K562 (cell line): ENCODE results near the gene NLRC3. TPM values are rescaled to one million over a fixed set of nuclear protein-coding genes. Genes with fewer than 3 reads are reported as not detected.
A peak's percentile ranks its signal among the peaks of the same experiment; 100 is the strongest.

Experiments used
- ATAC-seq: fragments of 200-7000 bp; cut with Tn5 transposase; 3 replicates; pipeline ENCODE4 v1.9.1; 2020; ENCODE audit warnings: moderate library complexity
- BruUV-seq: library from RNA; stranded (reverse); fragments of 400-500 nt; replicated peaks from 2 replicates; lab custom pipeline; 2021; lab: Mats Ljungman, UMichigan
- CTCF ChIA-PET: fragments of 300-600 bp; formaldehyde crosslinking; extraction: SDS; loops from one replicate; lab custom pipeline; 2021; ENCODE audit warnings: low intra/inter-chr PET ratio; lab: Yijun Ruan, JAX
- POLR2A ChIA-PET: fragments of 300-600, 350-650 bp; sonication (Branson Sonifier 250); formaldehyde crosslinking; extraction: SDS; loops from one replicate; lab custom pipeline; 2021; ENCODE audit warnings: antibody characterized with exemption, inconsistent platforms; lab: Yijun Ruan, JAX
- DNase-seq, 4 experiments: peaks; one replicate each; pipeline versions ENCODE4 v3.0.0 to v3.0.0-alpha.2; 2011 to 2018; ENCODE audit warnings: low spot score in 3 of 4, mixed read lengths in 3 of 4; ENCODE audit errors: extremely low read depth in 1 of 4
- FAIRE-seq: peaks from 2 replicates; lab custom pipeline; 2011; peaks lifted over from hg19 to GRCh38; lab: Jason Lieb, UNC
- H2AFZ ChIP-seq: 2 replicates; pipeline ENCODE4 v1.6.0; 2011; ENCODE audit warnings: low read depth, low read length, control low read depth, inconsistent platforms
- H3K27ac ChIP-seq: fragments of 200-600 bp; 3 replicates; pipeline ENCODE4 v1.8.0; 2011; ENCODE audit warnings: low read depth, mild to moderate bottlenecking, control low read depth, inconsistent platforms, low read length, moderate library complexity, mixed read lengths; ENCODE audit errors: extremely low read depth
- H3K27me3 ChIP-seq, 2 experiments: fragments of 300-600 bp in 1 of 2; 2 replicates in 1 of 2; 3 replicates in 1 of 2; pipeline versions ENCODE4 v1.6.0 to v1.8.0; 2011; ENCODE audit warnings: inconsistent platforms in 2 of 2, low read length in 2 of 2, mild to moderate bottlenecking in 1 of 2, mixed read lengths in 1 of 2, moderate library complexity in 1 of 2; ENCODE audit not compliant: control insufficient read depth in 2 of 2, insufficient read depth in 2 of 2
- H3K36me3 ChIP-seq: fragments of 300-600 bp; 3 replicates; pipeline ENCODE4 v1.8.0; 2011; ENCODE audit warnings: mild to moderate bottlenecking, low read length, inconsistent platforms; ENCODE audit not compliant: control insufficient read depth, insufficient read depth
- H3K4me1 ChIP-seq, 2 experiments: fragments of 200-600 bp in 1 of 2; replicated peaks in 1 of 2; 2 replicates in 1 of 2; 3 replicates in 1 of 2; pipeline versions ENCODE4 v1.5.1 to v1.8.0; 2011; ENCODE audit warnings: inconsistent platforms in 2 of 2, low read length in 2 of 2, mild to moderate bottlenecking in 1 of 2, mixed read lengths in 1 of 2, moderate library complexity in 1 of 2; ENCODE audit not compliant: control insufficient read depth in 2 of 2, insufficient read depth in 2 of 2
- H3K4me2 ChIP-seq: 2 replicates; pipeline ENCODE4 v1.6.1; 2011; ENCODE audit warnings: low read length, control low read depth, inconsistent platforms, mixed read lengths; ENCODE audit not compliant: insufficient read depth
- H3K4me3 ChIP-seq: fragments of 200-600 bp; sonication (generic), shearing (Covaris generic); 2 replicates; pipeline ENCODE4 v1.5.1; 2016; ENCODE audit warnings: control low read depth, inconsistent platforms
- H3K79me2 ChIP-seq: fragments of 200-600 bp; 3 replicates; pipeline ENCODE4 v1.8.0; 2011; ENCODE audit warnings: low read length, inconsistent platforms; ENCODE audit not compliant: control insufficient read depth, insufficient read depth
- H3K9ac ChIP-seq, 2 experiments: 2 replicates each; pipeline versions ENCODE4 v1.6.0 to v1.6.1; 2011; ENCODE audit warnings: low read depth in 2 of 2, low read length in 2 of 2, control low read depth in 1 of 2, inconsistent platforms in 1 of 2, mild to moderate bottlenecking in 1 of 2, mixed read lengths in 1 of 2; ENCODE audit not compliant: insufficient read depth in 1 of 2
- H3K9me1 ChIP-seq: one replicate; pipeline ENCODE4 v1.6.0; 2011; ENCODE audit warnings: inconsistent platforms, mild to moderate bottlenecking, low read length, moderate library complexity; ENCODE audit not compliant: control insufficient read depth, insufficient read depth
- H3K9me3 ChIP-seq: replicated peaks from 2 replicates; pipeline ENCODE4 v1.5.1; 2011; ENCODE audit warnings: low read depth, low read length, inconsistent platforms; ENCODE audit not compliant: control insufficient read depth, insufficient read depth
- H4K20me1 ChIP-seq: replicated peaks from 2 replicates; pipeline ENCODE4 v1.6.1; 2011; ENCODE audit warnings: low read length, inconsistent platforms, mixed read lengths; ENCODE audit not compliant: control insufficient read depth, insufficient read depth
- ATF6 ChIP-seq: sonication (generic); formaldehyde crosslinking; IDR thresholded peaks from 2 replicates; pipeline ENCODE4 v1.4.0; 2020; ENCODE audit warnings: mild to moderate bottlenecking, missing genetic modification reagents
- CGGBP1 ChIP-seq: fragments of 250-450 bp; sonication (Bioruptor Pico); IDR thresholded peaks from 2 replicates; pipeline ENCODE4 v1.9.0; 2021; ENCODE audit warnings: mild to moderate bottlenecking
- HEY1 ChIP-seq: fragments of 250-450 bp; sonication (Bioruptor Pico); IDR thresholded peaks from 2 replicates; pipeline ENCODE4 v1.5.0; 2020; ENCODE audit warnings: mild to moderate bottlenecking, moderate library complexity, borderline replicate concordance
- HSF4 ChIP-seq: fragments of 250-450 bp; sonication (Bioruptor Pico); IDR thresholded peaks from 2 replicates; pipeline ENCODE4 v2.1.2; 2022; ENCODE audit warnings: mild to moderate bottlenecking, moderate library complexity, borderline replicate concordance
- TBP ChIP-seq: optimal IDR thresholded peaks from 2 replicates; pipeline ENCODE3; 2011; ENCODE audit warnings: low read depth, low read length, improper control_type of control experiment
- ZBTB49 ChIP-seq: sonication (generic); formaldehyde crosslinking; IDR thresholded peaks from 2 replicates; pipeline ENCODE4 v1.8.0; 2022; ENCODE audit warnings: missing genetic modification reagents, mild to moderate bottlenecking, borderline replicate concordance
- ZNF444 ChIP-seq: fragments of 250-450 bp; sonication (Bioruptor Pico); IDR thresholded peaks from 2 replicates; pipeline ENCODE4 v1.4.0; 2020; ENCODE audit warnings: mild to moderate bottlenecking, moderate library complexity
- WGBS: fragments of 100-300 bp; shearing (Covaris generic); methylation state at CpG from one replicate; pipeline ENCODE4 v1.1.6; 2016; ENCODE audit warnings: low coverage, mixed read lengths; ENCODE audit not compliant: insufficient coverage; ENCODE audit errors: missing lambda C conversion rate; 5-methylcytosine and 5-hydroxymethylcytosine counted together
- in situ Hi-C: fragments of 300-500 bp; cut with MboI; formaldehyde crosslinking; loops from 4 replicates; pipeline ENCODE4 v1.15.0; 2018; ENCODE audit warnings: inconsistent platforms, mixed read lengths
- intact Hi-C: fragments of 100-400 bp; cut with micrococcal nuclease; formaldehyde crosslinking; loops from 2 replicates; pipeline ENCODE4 v1.14.2; 2022
- polyA plus RNA-seq, 8 experiments: library from polyadenylated mRNA; depleted of rRNA in 4 of 8; stranded (reverse) in 5 of 8; unstranded in 3 of 8; fragments of >200 nt; fragmentation: Nextera tagmentation in 2 of 8; fragmentation: Illumina TruSeq in 1 of 8; extraction: Ambion mirVana in 2 of 8; extraction: Trizol in 1 of 8; gene quantifications; 2 replicates each; pipeline versions ENCODE4 v1.2.1 to v1.2.3, GENCODE V29; 2011 to 2014; ENCODE audit warnings: inconsistent platforms in 1 of 8, missing spikeins in 1 of 8
- total RNA-seq, 7 experiments: library from RNA; depleted of rRNA in 6 of 7; stranded (reverse); fragments of >200 nt in 6 of 7; fragmentation: Illumina TruSeq in 2 of 7; extraction: Trizol in 2 of 7; gene quantifications; 2 replicates each; pipeline versions ENCODE4 v1.2.1 to v1.2.3, GENCODE V29; 2011 to 2021; ENCODE audit warnings: low replicate concordance in 1 of 7

The NLRC3 gene
- total and polyA plus RNA-seq, 9 of the 15 experiments (the other 6 are each of a cell fraction or from before 2014, with no cell fraction given) = 0.03 to 0.13 (median 0.03) TPM; not detected in 4

- BruUV-seq = no TSS peak
- FAIRE-seq (peak; percentile 26), DNase-seq (no peak), ATAC-seq (no peak)
- H3K9me3 ChIP-seq = no peaks in the 10 kb centered on the region
- H3K27ac ChIP-seq = no peak overlapping the region
- ChIA-PET POLR2A (interaction anchor here (1.2 kb wide), 1 partner anchor 12 kb away, joined by 4 read pairs; no protein-coding TSS in a partner anchor), CTCF (no interaction called here)
- no peak overlapping the region for H3K9ac ChIP-seq
- intact Hi-C loops (no loop called here), in situ Hi-C loops (no loop called here)
- H2AFZ ChIP-seq = no peak overlapping the region
- WGBS = 32% methylated on average over 3 of the region's 3 CpGs
- H3K9me1 ChIP-seq = no peaks in the 10 kb centered on the region
- 0 out of 2 replicates have a peak, but pooled peaks cover 3% of the 10 kb centered on the region for H4K20me1 ChIP-seq
- no peaks in the 10 kb centered on the region for H3K79me2 ChIP-seq
- no peak overlapping the region for H3K4me3 ChIP-seq
- no peaks in the 10 kb centered on the region for H3K4me1 ChIP-seq
- no peaks in the 10 kb centered on the region for H3K27me3 ChIP-seq
- H3K4me2 ChIP-seq = no peak overlapping the region
- H3K36me3 ChIP-seq = no peaks in the 10 kb centered on the region
- TF ChIP-seq CGGBP1 (CRISPR knock-in tag) (no peak), TBP (no peak), ZBTB49 (CRISPR knock-in tag) (no peak), HEY1 (no peak), ATF6 (CRISPR knock-in tag) (no peak), HSF4 (no peak), ZNF444 (CRISPR knock-in tag) (no peak)
Observed at GRCh38 chr16:3536271-3536731, 40.9 kb downstream of the NLRC3 start.
